HG02884 (cell line): Measurements from ENCODE around the gene ZNF607.

Experiments
- ATAC-seq: cut with Tn5 transposase; IDR thresholded peaks from one replicate; pipeline ENCODE4 v1.9.1; 2021; ENCODE audit warnings: mild to moderate bottlenecking, moderate library complexity; ENCODE audit not compliant: unreplicated experiment

Gene ZNF607

GRCh38 chr19:37654118-37654517, 65.4 kb downstream of the ZNF607 start:
- no peak for ATAC-seq
